Measurements from ENCODE around the gene METTL4.

The METTL4 gene

DNA sequence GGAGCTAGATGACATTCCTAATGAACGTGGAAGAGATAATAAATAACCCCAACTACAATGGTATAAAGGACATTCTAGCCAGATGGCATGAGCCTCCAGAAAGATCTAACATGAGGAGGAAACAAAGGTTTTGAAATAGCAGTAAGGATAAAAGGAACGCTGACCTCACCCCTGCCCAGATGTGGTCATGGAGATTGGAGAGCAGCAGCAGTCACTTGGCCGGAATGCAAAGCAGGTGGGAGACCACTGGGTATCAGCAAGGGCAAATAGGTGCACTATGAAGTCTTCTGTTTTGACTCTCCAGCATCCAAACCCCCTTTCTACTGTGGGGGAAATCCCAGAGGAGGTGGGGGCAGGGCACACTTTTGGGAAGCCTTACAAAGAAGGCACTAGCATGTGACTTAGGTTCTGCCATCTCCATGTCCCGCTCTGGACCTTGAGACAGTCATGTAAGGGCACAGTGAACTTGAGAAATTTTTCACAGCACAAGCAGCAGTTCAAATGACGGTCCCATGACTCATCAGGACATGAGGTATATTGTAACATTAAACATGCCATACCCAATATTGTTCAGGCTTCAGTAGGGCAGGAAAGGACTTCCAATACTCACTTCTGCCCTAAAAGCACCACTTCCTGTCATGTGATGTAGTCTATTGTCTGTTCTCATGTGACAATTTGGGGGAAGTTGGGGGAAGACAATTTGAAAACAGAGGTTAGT lies 55.2 kb downstream of the METTL4 start:
- DNase-seq, result no peak

DNA sequence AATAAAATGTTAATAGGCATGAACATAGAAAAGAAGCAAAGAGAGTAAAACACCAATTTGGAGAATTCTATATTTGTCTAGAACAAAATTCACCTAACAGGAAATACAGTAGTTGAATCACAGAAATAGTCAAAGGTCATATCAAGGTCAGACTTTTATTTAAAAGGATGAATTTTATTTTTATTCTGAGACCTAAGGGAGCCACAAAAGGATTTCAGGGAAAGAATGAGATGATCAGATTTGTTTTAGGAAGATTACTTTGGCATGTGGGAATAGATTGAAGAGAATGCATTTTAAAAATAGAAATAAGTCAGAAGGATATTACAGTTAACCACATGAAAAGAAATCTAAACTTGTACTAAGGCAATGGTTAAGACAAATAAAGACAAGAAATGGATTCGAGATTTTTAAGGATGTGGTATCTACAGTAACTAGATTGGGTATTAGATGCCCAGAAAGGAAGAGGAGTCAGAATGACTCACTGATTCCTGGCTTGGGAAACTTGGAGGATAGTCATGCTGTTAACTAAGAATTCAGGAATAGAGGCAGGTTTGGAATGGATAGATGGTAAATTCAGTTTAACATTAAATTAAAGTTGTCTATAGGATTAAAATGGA lies 56.0 kb downstream of the METTL4 start:
- no peak for DNase-seq

DNA sequence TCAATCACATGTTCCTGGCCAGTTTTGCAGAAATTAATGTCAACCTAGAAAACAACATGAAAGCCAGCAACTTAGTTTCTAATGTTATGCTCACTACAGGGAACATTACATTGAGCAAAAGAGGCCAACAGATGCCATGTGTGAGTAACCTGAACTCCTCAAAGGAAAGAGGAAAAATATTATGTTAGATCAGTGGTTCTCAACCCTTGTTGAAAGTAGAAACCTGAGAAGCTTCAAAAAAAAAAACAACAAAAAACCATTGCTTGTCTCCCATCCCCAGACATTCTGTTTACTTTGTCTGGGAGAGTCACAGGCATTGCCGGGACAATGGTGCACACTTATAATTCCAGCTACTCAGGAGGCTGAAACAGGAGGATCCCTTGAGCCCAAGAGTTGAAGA lies 57.7 kb downstream of the METTL4 start:
- DNase-seq, result no peak

DNA sequence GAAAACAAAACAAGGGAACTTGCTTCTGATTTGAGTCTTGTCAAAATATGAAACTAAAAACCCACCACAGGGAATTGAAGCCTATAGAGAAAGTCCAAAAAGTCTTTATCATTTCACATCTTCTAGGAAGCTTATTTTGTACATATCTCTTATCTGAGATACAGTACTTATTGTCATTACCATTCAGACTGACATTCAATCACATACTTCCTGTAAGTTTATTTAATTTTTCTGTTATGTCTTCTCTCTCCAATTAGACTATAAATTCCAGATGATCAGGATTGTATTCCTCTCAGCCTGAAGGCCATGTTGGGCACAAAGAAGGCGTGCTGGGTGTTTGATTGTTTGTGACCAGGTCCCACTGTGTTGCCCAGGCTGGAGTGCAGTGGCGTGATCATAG lies 59.2 kb downstream of the METTL4 start:
- no peak for DNase-seq

DNA sequence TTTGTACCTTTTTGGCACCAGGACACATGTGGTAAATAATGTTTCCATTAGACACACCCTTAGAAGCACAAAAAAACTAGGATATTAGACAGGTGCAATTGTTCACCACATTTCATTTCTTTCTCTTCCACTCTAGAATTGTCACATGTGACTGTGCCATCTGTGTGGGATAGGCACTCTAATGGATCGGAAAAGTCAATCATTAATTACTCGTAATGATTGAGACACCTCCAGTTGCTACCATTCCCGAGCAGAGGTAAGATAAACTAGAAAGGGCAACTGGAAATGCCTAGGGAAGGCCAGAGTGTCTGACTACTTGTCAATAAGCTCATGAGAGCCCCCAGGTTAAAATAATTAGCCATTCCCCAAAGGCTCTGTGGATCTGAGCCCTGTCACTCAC lies 59.9 kb downstream of the METTL4 start:
- no peak for DNase-seq

DNA sequence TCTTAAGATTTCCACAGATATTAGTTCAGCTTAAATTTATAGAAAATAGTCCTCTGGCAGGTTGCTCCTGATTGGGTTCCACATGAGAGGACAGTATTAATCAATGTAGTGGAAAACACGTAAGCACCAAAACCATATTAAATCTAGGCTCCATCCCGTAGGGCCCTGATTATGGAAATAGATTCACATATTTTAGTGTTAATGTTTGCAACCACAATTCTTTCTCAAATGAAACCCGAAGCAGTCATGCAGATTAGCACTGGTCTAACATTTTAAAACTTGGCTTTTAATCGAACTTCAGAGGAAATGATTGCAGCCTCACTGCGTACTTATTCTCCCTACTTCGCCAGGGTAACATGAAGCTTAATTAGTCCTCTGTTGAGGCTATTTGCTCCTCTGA lies 60.9 kb downstream of the METTL4 start:
- no peak for DNase-seq

DNA sequence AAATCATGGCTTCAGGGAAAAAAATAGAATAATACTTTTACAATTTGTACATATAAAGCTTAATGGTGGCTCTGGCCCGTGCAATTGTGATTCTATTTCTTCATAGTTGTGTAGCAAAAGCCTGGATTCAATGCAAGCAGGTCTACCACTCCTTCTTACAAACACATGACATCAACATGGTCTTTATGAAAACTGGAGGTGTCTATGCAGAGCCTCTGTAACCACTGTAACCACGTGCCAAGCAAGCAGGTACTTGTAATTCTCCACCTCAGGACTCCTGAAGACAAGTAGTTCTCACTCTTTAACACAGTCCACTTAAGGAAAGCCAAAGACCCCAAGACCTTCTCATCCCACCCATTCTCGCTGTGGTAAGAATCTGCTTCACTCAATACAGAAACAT lies 62.6 kb downstream of the METTL4 start:
- no peak for DNase-seq

DNA sequence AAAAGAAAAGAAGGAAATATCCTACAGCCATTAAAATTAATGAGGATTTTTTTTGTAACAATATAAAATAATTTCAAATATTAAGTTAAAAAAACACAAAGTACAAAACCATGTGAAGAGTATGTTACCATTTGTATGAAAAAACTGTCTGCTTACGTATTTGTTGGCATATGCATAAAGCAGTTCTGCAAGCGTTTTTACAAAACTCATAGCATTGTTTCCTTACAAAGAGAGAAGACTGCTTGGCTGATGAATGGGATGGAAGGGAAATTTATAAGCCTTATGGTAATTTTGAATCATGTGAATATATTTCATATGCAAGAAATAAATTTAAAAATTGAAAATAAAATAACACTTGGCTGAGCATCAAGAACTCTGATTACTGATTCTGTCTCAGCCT lies 63.1 kb downstream of the METTL4 start:
- DNase-seq, result no peak

DNA sequence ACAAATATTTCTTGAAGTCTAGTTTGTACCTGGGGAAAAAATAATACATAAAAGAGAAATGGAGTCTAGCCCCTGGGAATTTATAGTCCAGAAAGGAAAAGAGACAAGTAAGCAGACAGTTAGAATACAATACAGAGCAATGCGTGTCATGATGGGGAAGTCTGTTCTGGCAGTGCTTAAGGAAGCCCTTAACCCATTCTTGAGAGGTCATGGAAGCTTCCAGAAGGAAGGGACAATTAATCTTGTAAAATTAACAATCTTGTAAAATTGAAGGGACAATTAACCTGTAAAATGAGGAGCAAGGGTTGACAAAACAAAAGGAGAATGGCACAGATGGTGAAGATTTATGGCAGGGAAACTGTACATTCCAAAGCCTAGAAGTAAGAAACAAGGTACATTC lies 66.7 kb downstream of the METTL4 start:
- DNase-seq, result no peak

DNA sequence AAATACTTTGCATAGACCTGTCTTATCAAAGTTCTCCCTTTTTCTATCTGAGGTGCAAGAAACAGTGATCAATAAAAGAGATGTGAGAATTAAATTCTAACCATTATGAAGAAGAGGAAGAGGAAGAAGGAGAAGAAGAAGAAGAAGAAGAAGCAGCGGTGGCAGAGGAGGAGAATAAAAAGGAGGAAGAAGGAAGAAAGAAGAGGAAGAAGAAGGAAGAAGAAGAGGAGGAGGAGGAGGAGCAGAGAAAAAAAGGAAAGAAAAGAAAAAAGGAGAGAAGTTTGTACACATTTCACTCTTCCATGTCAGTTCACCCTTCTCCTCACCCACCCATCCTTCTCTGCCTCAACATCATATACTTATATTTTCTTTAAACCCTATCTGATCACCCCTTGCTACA lies 68.4 kb downstream of the METTL4 start:
- no peak for DNase-seq

DNA sequence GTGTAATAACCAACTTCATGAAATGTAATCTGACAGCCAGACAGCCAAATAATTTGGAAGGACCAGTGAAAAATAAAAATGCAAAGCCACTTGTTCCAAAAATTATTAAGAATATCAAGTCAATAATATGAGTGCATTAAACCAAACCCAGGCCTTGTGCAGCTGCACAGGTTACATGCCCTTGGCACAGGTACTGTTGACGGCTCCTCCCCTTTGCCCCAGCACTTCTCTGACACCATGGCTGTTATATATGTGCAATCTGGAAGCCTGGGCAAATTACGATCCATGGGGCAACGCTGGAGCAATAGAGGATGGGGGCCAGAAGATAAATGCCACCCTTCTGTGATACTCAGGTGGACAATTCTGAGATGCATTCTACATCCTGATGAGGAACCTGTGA lies 68.9 kb downstream of the METTL4 start:
- no peak for DNase-seq

DNA sequence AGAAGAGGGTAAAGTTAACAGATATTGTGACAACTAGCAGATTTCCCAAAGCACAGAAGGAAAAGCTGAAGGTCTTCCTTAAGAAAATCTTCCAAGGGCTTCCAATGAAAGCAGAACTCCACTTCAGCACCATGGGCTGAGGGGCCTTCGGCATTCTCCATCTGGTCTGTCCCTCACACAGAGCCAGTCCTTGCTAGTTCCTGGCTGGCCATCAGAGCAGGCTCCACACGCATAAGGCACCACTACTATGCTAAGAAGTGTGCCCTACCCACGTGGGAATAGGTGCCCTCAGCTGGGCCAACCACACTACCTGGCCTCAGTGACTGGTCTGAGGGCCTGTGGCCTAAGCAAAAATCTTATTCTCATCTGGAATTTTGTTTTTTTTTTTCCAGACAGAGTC lies 73.5 kb downstream of the METTL4 start:
- DNase-seq, result no peak

DNA sequence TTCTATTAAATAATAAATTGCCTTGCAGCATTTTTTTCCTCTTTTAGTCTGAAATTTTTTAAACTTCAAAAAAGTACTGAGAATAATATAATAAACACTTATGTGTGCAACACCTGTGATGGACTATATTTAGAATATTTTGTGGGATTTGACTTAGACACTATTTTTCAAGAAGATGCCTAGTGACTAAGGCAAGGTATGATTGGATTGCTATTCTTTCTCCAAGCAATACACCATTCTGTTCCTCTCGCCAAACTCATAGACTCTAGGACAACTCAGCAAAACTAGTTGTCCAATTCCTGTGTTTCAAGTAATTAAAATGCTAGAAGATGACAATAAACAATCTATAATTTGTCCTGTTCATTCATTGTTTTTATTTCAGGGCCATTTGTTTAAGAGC lies 75.9 kb downstream of the METTL4 start:
- no peak for DNase-seq

DNA sequence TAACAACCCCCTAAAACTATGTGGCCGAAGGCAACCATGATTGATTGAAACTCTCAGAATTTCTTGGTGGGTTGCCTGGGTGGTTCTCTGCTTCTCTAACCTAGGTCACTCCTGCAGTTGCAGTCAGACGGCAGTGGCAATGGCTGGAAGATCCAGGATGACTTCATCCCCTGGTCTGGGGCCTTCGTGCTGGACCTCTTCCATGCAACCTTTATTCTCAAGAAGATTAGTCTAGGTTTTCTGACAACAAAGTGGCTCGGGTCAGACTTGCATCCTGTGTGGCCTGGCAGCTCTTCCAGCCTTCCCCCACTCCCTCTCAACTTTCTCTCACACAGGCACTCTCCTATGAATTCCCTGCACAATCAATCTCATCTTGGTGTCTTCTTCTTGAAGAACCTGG lies 76.4 kb downstream of the METTL4 start:
- DNase-seq, result no peak

Measured in effector CD8-positive, alpha-beta T cell (primary cell).